CD4-positive, alpha-beta T cell treated with Interleukin-17A for 1 hour (primary cell): ENCODE measurements around the gene LRRC40.

Source experiments
- DNase-seq: peaks from one replicate; pipeline ENCODE4 v3.0.0-alpha.2; 2020

LRRC40 gene

GRCh38 chr1:70103770-70104169, 101.6 kb downstream of the LRRC40 start:
- no peak for DNase-seq

GRCh38 chr1:70101774-70102173, 103.6 kb downstream of the LRRC40 start:
- no peak for DNase-seq

- no peak for DNase-seq
Measured at GRCh38 chr1:70101231-70101630, 104.1 kb downstream of the LRRC40 start.
